ENCODE data around the gene ST7L.

Gene ST7L

GRCh38 chr1:112501810-112502641 is 116.9 kb downstream of the ST7L start:
- no peak overlapping the region for H4K91ac ChIP-seq (ENCODE audit: low read depth, low read length)
- no peak overlapping the region for H3K18ac ChIP-seq (ENCODE audit: low read length)
- no peaks in the 10 kb centered on the region for H3K9me3 ChIP-seq (ENCODE audit: insufficient read depth, low read depth, low read length)
- no peak overlapping the region for H2BK120ac ChIP-seq (ENCODE audit: insufficient read depth, low read length, poor library complexity)
- H4K8ac ChIP-seq (ENCODE audit: low read depth, low read length) = no peak overlapping the region
- H3K9ac ChIP-seq (ENCODE audit: low read length) = no peak overlapping the region
- H3K14ac ChIP-seq (ENCODE audit: low read length) = no peak overlapping the region
- H2BK5ac ChIP-seq (ENCODE audit: low read depth, low read length, poor library complexity) = no peak overlapping the region
- H2AFZ ChIP-seq (ENCODE audit: insufficient read depth, low read length, poor library complexity) = no peak overlapping the region
- no peak overlapping the region for H3K27ac ChIP-seq (ENCODE audit: low read depth, low read length)
- H2BK12ac ChIP-seq (ENCODE audit: low read length) = no peak overlapping the region
- H3K23ac ChIP-seq (ENCODE audit: low read length) = no peak overlapping the region
- peaks cover 16% of the 10 kb centered on the region for H3K27me3 ChIP-seq (ENCODE audit: insufficient read depth, low read length)
- peak overlapping the region; percentile 85 for H3K4me2 ChIP-seq (ENCODE audit: low read length)
- H3K79me1 ChIP-seq (ENCODE audit: low read length) = no peaks in the 10 kb centered on the region
- H3K79me2 ChIP-seq (ENCODE audit: control insufficient read depth, insufficient read depth, low read length, poor library complexity) = no peaks in the 10 kb centered on the region
- DNase-seq = peak in 1 of 2 donors; percentile 49
- no CpG with 5 or more reads among the region's 65 CpGs for whole genome bisulfite sequencing (ENCODE audit: extremely low coverage, insufficient coverage, insufficient read length)
- H3K4ac ChIP-seq (ENCODE audit: low read depth, low read length) = no peak overlapping the region
- H3K4me3 ChIP-seq (ENCODE audit: low read depth, low read length) = peak overlapping the region; percentile 56
- H3K4me1 ChIP-seq (ENCODE audit: control insufficient read depth in 1 of 2, insufficient read depth in 2 of 2, low read length in 2 of 2) = peaks cover 3 to 5% of the 10 kb centered on the region in 2 experiments
- no peak overlapping the region for H4K12ac ChIP-seq (ENCODE audit: low read depth, low read length)
- no peaks in the 10 kb centered on the region for H3K36me3 ChIP-seq (ENCODE audit: control insufficient read depth in 1 of 2, insufficient read depth in 2 of 2, low read length in 2 of 2)
- H2AK5ac ChIP-seq (ENCODE audit: low read length) = no peak overlapping the region

GRCh38 chr1:112496290-112496689 is 122.7 kb downstream of the ST7L start:
- Histone ChIP-seq H3K4me2 (ENCODE audit: low read length) (no peak overlapping the region), H3K36me3 (ENCODE audit: control insufficient read depth in 1 of 2, insufficient read depth in 2 of 2, low read length in 2 of 2) (no peaks in the 10 kb centered on the region), H3K4ac (ENCODE audit: low read depth, low read length) (no peak overlapping the region), H4K91ac (ENCODE audit: low read depth, low read length) (no peak overlapping the region), H3K27ac (ENCODE audit: low read depth, low read length) (no peak overlapping the region), H2BK12ac (ENCODE audit: low read length) (no peak overlapping the region), H3K14ac (ENCODE audit: low read length) (no peak overlapping the region), H3K9ac (ENCODE audit: low read length) (no peak overlapping the region), H4K12ac (ENCODE audit: low read depth, low read length) (no peak overlapping the region), H3K9me3 (ENCODE audit: insufficient read depth, low read depth, low read length) (no peaks in the 10 kb centered on the region), H3K27me3 (ENCODE audit: insufficient read depth, low read length) (no peaks in the 10 kb centered on the region), H3K18ac (ENCODE audit: low read length) (no peak overlapping the region), H3K23ac (ENCODE audit: low read length) (no peak overlapping the region), H3K79me1 (ENCODE audit: low read length) (no peaks in the 10 kb centered on the region), H2BK5ac (ENCODE audit: low read depth, low read length, poor library complexity) (no peak overlapping the region), H2AK5ac (ENCODE audit: low read length) (no peak overlapping the region), H2BK120ac (ENCODE audit: insufficient read depth, low read length, poor library complexity) (no peak overlapping the region), H3K4me1 (ENCODE audit: control insufficient read depth in 1 of 2, insufficient read depth in 2 of 2, low read length in 2 of 2) (no peaks in the 10 kb centered on the region), H2AFZ (ENCODE audit: insufficient read depth, low read length, poor library complexity) (no peak overlapping the region), H3K4me3 (ENCODE audit: low read depth, low read length) (no peak overlapping the region), H4K8ac (ENCODE audit: low read depth, low read length) (no peak overlapping the region), H3K79me2 (ENCODE audit: control insufficient read depth, insufficient read depth, low read length, poor library complexity) (no peaks in the 10 kb centered on the region)
- DNase-seq = no peak
- no CpG with 5 or more reads among the region's 5 CpGs for WGBS (ENCODE audit: extremely low coverage, insufficient coverage, insufficient read length)

GRCh38 chr1:112493351-112493750 is 125.6 kb downstream of the ST7L start:
- Histone ChIP-seq H2BK12ac (ENCODE audit: low read length) (no peak overlapping the region), H3K9me3 (ENCODE audit: insufficient read depth, low read depth, low read length) (no peaks in the 10 kb centered on the region), H2BK5ac (ENCODE audit: low read depth, low read length, poor library complexity) (no peak overlapping the region), H3K23ac (ENCODE audit: low read length) (no peak overlapping the region), H3K79me1 (ENCODE audit: low read length) (no peaks in the 10 kb centered on the region), H2BK120ac (ENCODE audit: insufficient read depth, low read length, poor library complexity) (no peak overlapping the region), H4K91ac (ENCODE audit: low read depth, low read length) (no peak overlapping the region), H4K8ac (ENCODE audit: low read depth, low read length) (no peak overlapping the region), H2AFZ (ENCODE audit: insufficient read depth, low read length, poor library complexity) (no peak overlapping the region), H3K9ac (ENCODE audit: low read length) (no peak overlapping the region), H3K4me2 (ENCODE audit: low read length) (no peak overlapping the region), H3K4ac (ENCODE audit: low read depth, low read length) (no peak overlapping the region), H3K27ac (ENCODE audit: low read depth, low read length) (no peak overlapping the region), H3K14ac (ENCODE audit: low read length) (no peak overlapping the region), H3K4me1 (ENCODE audit: control insufficient read depth in 1 of 2, insufficient read depth in 2 of 2, low read length in 2 of 2) (no peaks in the 10 kb centered on the region), H3K27me3 (ENCODE audit: insufficient read depth, low read length) (no peaks in the 10 kb centered on the region), H3K4me3 (ENCODE audit: low read depth, low read length) (no peak overlapping the region), H3K36me3 (ENCODE audit: control insufficient read depth in 1 of 2, insufficient read depth in 2 of 2, low read length in 2 of 2) (no peaks in the 10 kb centered on the region), H2AK5ac (ENCODE audit: low read length) (no peak overlapping the region), H4K12ac (ENCODE audit: low read depth, low read length) (no peak overlapping the region), H3K79me2 (ENCODE audit: control insufficient read depth, insufficient read depth, low read length, poor library complexity) (no peaks in the 10 kb centered on the region), H3K18ac (ENCODE audit: low read length) (no peak overlapping the region)
- DNase-seq = no peak
- WGBS (ENCODE audit: extremely low coverage, insufficient coverage, insufficient read length) = no CpG with 5 or more reads among the region's 6 CpGs

- H4K8ac ChIP-seq (ENCODE audit: low read depth, low read length) = no peak overlapping the region
- H3K23ac ChIP-seq (ENCODE audit: low read length) = no peak overlapping the region
- no peak overlapping the region for H4K12ac ChIP-seq (ENCODE audit: low read depth, low read length)
- H3K79me2 ChIP-seq (ENCODE audit: control insufficient read depth, insufficient read depth, low read length, poor library complexity) = no peaks in the 10 kb centered on the region
- no peak overlapping the region for H3K4me3 ChIP-seq (ENCODE audit: low read depth, low read length)
- H3K9ac ChIP-seq (ENCODE audit: low read length) = no peak overlapping the region
- no peak for DNase-seq
- H2BK12ac ChIP-seq (ENCODE audit: low read length) = no peak overlapping the region
- no peaks in the 10 kb centered on the region for H3K79me1 ChIP-seq (ENCODE audit: low read length)
- H3K4me2 ChIP-seq (ENCODE audit: low read length) = no peak overlapping the region
- no peak overlapping the region for H2AK5ac ChIP-seq (ENCODE audit: low read length)
- no CpG with 5 or more reads among the region's 1 CpG for WGBS (ENCODE audit: extremely low coverage, insufficient coverage, insufficient read length)
- H3K4ac ChIP-seq (ENCODE audit: low read depth, low read length) = no peak overlapping the region
- no peak overlapping the region for H2AFZ ChIP-seq (ENCODE audit: insufficient read depth, low read length, poor library complexity)
- no peaks in the 10 kb centered on the region for H3K36me3 ChIP-seq (ENCODE audit: control insufficient read depth in 1 of 2, insufficient read depth in 2 of 2, low read length in 2 of 2)
- H4K91ac ChIP-seq (ENCODE audit: low read depth, low read length) = no peak overlapping the region
- no peak overlapping the region for H3K18ac ChIP-seq (ENCODE audit: low read length)
- no peaks in the 10 kb centered on the region for H3K9me3 ChIP-seq (ENCODE audit: insufficient read depth, low read depth, low read length)
- no peak overlapping the region for H3K14ac ChIP-seq (ENCODE audit: low read length)
- H2BK5ac ChIP-seq (ENCODE audit: low read depth, low read length, poor library complexity) = no peak overlapping the region
- H2BK120ac ChIP-seq (ENCODE audit: insufficient read depth, low read length, poor library complexity) = no peak overlapping the region
- H3K4me1 ChIP-seq (ENCODE audit: control insufficient read depth in 1 of 2, insufficient read depth in 2 of 2, low read length in 2 of 2) = no peaks in the 10 kb centered on the region
- H3K27me3 ChIP-seq (ENCODE audit: insufficient read depth, low read length) = no peaks in the 10 kb centered on the region
- no peak overlapping the region for H3K27ac ChIP-seq (ENCODE audit: low read depth, low read length)
Observed at GRCh38 chr1:112492076-112492475, 126.9 kb downstream of the ST7L start.
